Activated CD4-positive, alpha-beta memory T cell treated with anti-CD3 and anti-CD28 coated beads for 36 hours (primary cell): ENCODE results near the gene ARHGAP18. TPM values are rescaled to one million over a fixed set of nuclear protein-coding genes. Genes with fewer than 3 reads are reported as not detected.

Experiments used
- CTCF ChIA-PET: fragments of 350-600 bp; sonication (Branson Sonifier 250); formaldehyde crosslinking; loops from one replicate; lab custom pipeline; 2021; ENCODE audit warnings: antibody characterized with exemption, inconsistent platforms; lab: Charles Lee
- POLR2A ChIA-PET: fragments of 350-600 bp; sonication (Branson Sonifier 250); formaldehyde crosslinking; loops from one replicate; lab custom pipeline; 2021; ENCODE audit warnings: antibody characterized with exemption; lab: Charles Lee
- DNase-seq: peaks from one replicate; pipeline ENCODE4 v3.0.0-alpha.2; 2020
- H3K27ac Mint-ChIP-seq: one replicate; pipeline ENCODE4 v1.8.0; 2021; ENCODE audit warnings: mixed read lengths
- H3K27me3 Mint-ChIP-seq: one replicate; pipeline ENCODE4 v1.8.0; 2021; ENCODE audit warnings: mixed read lengths
- H3K36me3 Mint-ChIP-seq: one replicate; pipeline ENCODE4 v1.8.0; 2021; ENCODE audit warnings: mixed read lengths
- H3K4me1 Mint-ChIP-seq: one replicate; pipeline ENCODE4 v1.8.0; 2021; ENCODE audit warnings: low read depth, mixed read lengths
- H3K4me3 Mint-ChIP-seq: one replicate; pipeline ENCODE4 v1.8.0; 2021; ENCODE audit warnings: mild to moderate bottlenecking, mixed read lengths
- H3K9me3 Mint-ChIP-seq: one replicate; pipeline ENCODE4 v1.8.0; 2021; ENCODE audit warnings: mixed read lengths
- intact Hi-C: fragments of 100-400 bp; cut with micrococcal nuclease; formaldehyde crosslinking; loops from one replicate; pipeline ENCODE4 v1.15.1; 2023
- total RNA-seq, 2 experiments: library from RNA; stranded (reverse); gene quantifications; one replicate each; pipeline ENCODE4 v1.2.3, GENCODE V29; 2021

Gene ARHGAP18
- 1 to 10 TPM; 7.0 to 9.2 TPM for total RNA-seq

- no peaks in the 10 kb centered on the region for H3K36me3 Mint-ChIP-seq
- intact Hi-C loops, result loop anchor here (1.0 kb wide), 3 partner anchors 14 to 38 kb away; no protein-coding TSS in a partner anchor
- ChIA-PET CTCF (interaction anchor here (0.8 to 1.7 kb wide), 7 partner anchors 20 to 311 kb away, joined by 3 to 6 read pairs (median 3); no protein-coding TSS in a partner anchor), POLR2A (interaction anchor here (0.7 to 1.7 kb wide), 6 partner anchors 21 to 208 kb away, joined by 3 to 9 read pairs (median 3); no protein-coding TSS in a partner anchor)
- H3K9me3 Mint-ChIP-seq, result no peaks in the 10 kb centered on the region
- H3K4me3 Mint-ChIP-seq, result peak within 1 kb of the TSS; percentile 86
- peak within 1 kb of the TSS; percentile 33 for H3K27ac Mint-ChIP-seq
- H3K27me3 Mint-ChIP-seq, result no peaks in the 10 kb centered on the region
- peak; percentile 87 for DNase-seq
- peaks cover 33% of the 10 kb centered on the region for H3K4me1 Mint-ChIP-seq
Measured at GRCh38 chr6:129709769-129710449, at the start of gene ARHGAP18. Gene ARHGAP18, minus strand, starts transcription at chr6:129710177. Its CDS starts 41 bp downstream, at chr6:129710136.

- no peak for DNase-seq
- H3K4me1 Mint-ChIP-seq, result peaks cover 12% of the 10 kb centered on the region
- no peak overlapping the region for H3K4me3 Mint-ChIP-seq
- no peaks in the 10 kb centered on the region for H3K9me3 Mint-ChIP-seq
- intact Hi-C loops, result no loop called here
- H3K36me3 Mint-ChIP-seq, result no peaks in the 10 kb centered on the region
- H3K27me3 Mint-ChIP-seq, result no peaks in the 10 kb centered on the region
- ChIA-PET POLR2A (no interaction called here), CTCF (interaction anchor here (1.7 kb wide), 1 partner anchor 158 kb away, joined by 6 read pairs; no protein-coding TSS in a partner anchor)
- H3K27ac Mint-ChIP-seq, result no peak overlapping the region
Measured at GRCh38 chr6:129755787-129756186, 45.8 kb upstream of the ARHGAP18 start.

GRCh38 chr6:129754750-129755149, 44.8 kb upstream of the ARHGAP18 start:
- no peak for DNase-seq
- Mint-ChIP-seq H3K36me3 (no peaks in the 10 kb centered on the region), H3K4me3 (no peak overlapping the region), H3K4me1 (peaks cover 21% of the 10 kb centered on the region), H3K9me3 (no peaks in the 10 kb centered on the region), H3K27me3 (no peaks in the 10 kb centered on the region), H3K27ac (no peak overlapping the region)
- POLR2A ChIA-PET, result no interaction called here
- intact Hi-C loops, result no loop called here
- CTCF ChIA-PET, result no interaction called here

- DNase-seq, result no peak
- intact Hi-C loops, result no loop called here
- no peak overlapping the region for H3K27ac Mint-ChIP-seq
- no peaks in the 10 kb centered on the region for H3K27me3 Mint-ChIP-seq
- no peak overlapping the region for H3K4me3 Mint-ChIP-seq
- H3K36me3 Mint-ChIP-seq, result no peaks in the 10 kb centered on the region
- no peaks in the 10 kb centered on the region for H3K9me3 Mint-ChIP-seq
- ChIA-PET CTCF (no interaction called here), POLR2A (no interaction called here)
- H3K4me1 Mint-ChIP-seq, result peaks cover 34% of the 10 kb centered on the region
Measured at GRCh38 chr6:129753422-129753821, 43.4 kb upstream of the ARHGAP18 start.

- Mint-ChIP-seq H3K36me3 (no peaks in the 10 kb centered on the region), H3K27ac (no peak overlapping the region), H3K9me3 (no peaks in the 10 kb centered on the region), H3K4me3 (no peak overlapping the region), H3K27me3 (no peaks in the 10 kb centered on the region), H3K4me1 (peaks cover 50% of the 10 kb centered on the region)
- CTCF ChIA-PET, result interaction anchor here (0.6 to 1.5 kb wide), 5 partner anchors 43 to 785 kb away, joined by 3 read pairs; no protein-coding TSS in a partner anchor
- no peak for DNase-seq
- intact Hi-C loops, result loop anchor here (2.0 kb wide), 1 partner anchor 131 kb away; no protein-coding TSS in a partner anchor
- POLR2A ChIA-PET, result no interaction called here
Measured at GRCh38 chr6:129751384-129751783, 41.4 kb upstream of the ARHGAP18 start.

- intact Hi-C loops, result loop anchor here (2.0 kb wide), 1 partner anchor 130 kb away; no protein-coding TSS in a partner anchor
- Mint-ChIP-seq H3K36me3 (no peaks in the 10 kb centered on the region), H3K27ac (peak overlapping the region; percentile 91), H3K4me1 (peaks cover 50% of the 10 kb centered on the region), H3K27me3 (no peaks in the 10 kb centered on the region), H3K9me3 (no peaks in the 10 kb centered on the region), H3K4me3 (no peak overlapping the region)
- POLR2A ChIA-PET, result no interaction called here
- no peak for DNase-seq
- CTCF ChIA-PET, result interaction anchor here (0.9 to 3.1 kb wide), 11 partner anchors 13 to 270 kb away, joined by 3 to 18 read pairs (median 5); no protein-coding TSS in a partner anchor
Measured at GRCh38 chr6:129750360-129750759, 40.4 kb upstream of the ARHGAP18 start.

GRCh38 chr6:129749749-129750120, 39.8 kb upstream of the ARHGAP18 start:
- POLR2A ChIA-PET, result interaction anchor here (1.5 kb wide), 1 partner anchor 76 kb away, joined by 4 read pairs; no protein-coding TSS in a partner anchor
- no peak for DNase-seq
- H3K27ac Mint-ChIP-seq, result peak overlapping the region; percentile 91
- CTCF ChIA-PET, result interaction anchor here (0.7 to 3.1 kb wide), 13 partner anchors 10 to 297 kb away, joined by 3 to 18 read pairs (median 3); no protein-coding TSS in a partner anchor
- no peaks in the 10 kb centered on the region for H3K27me3 Mint-ChIP-seq
- peak overlapping the region; percentile 63 for H3K4me3 Mint-ChIP-seq
- H3K36me3 Mint-ChIP-seq, result no peaks in the 10 kb centered on the region
- no peaks in the 10 kb centered on the region for H3K9me3 Mint-ChIP-seq
- intact Hi-C loops, result loop anchor here (2.0 kb wide), 4 partner anchors 129 to 1229 kb away; partner anchors contain the start of gene PTPRK
- peaks cover 53% of the 10 kb centered on the region for H3K4me1 Mint-ChIP-seq

GRCh38 chr6:129748901-129749748, 39.1 kb upstream of the ARHGAP18 start:
- Mint-ChIP-seq H3K4me3 (peak overlapping the region; percentile 63), H3K9me3 (no peaks in the 10 kb centered on the region), H3K27me3 (no peaks in the 10 kb centered on the region), H3K36me3 (no peaks in the 10 kb centered on the region), H3K4me1 (peaks cover 54% of the 10 kb centered on the region), H3K27ac (peak overlapping the region; percentile 91)
- intact Hi-C loops, result loop anchor here (1.0 to 2.0 kb wide), 7 partner anchors 14 to 1228 kb away; partner anchors contain the start of gene PTPRK
- ChIA-PET POLR2A (interaction anchor here (0.9 to 1.5 kb wide), 2 partner anchors 53 to 76 kb away, joined by 3 to 4 read pairs; no protein-coding TSS in a partner anchor), CTCF (interaction anchor here (0.7 to 3.1 kb wide), 17 partner anchors 11 to 296 kb away, joined by 3 to 18 read pairs (median 3); no protein-coding TSS in a partner anchor)
- DNase-seq, result no peak

GRCh38 chr6:129748212-129748900, 38.4 kb upstream of the ARHGAP18 start:
- Mint-ChIP-seq H3K27ac (peak overlapping the region; percentile 91), H3K4me1 (peaks cover 60% of the 10 kb centered on the region), H3K36me3 (no peaks in the 10 kb centered on the region), H3K4me3 (peak overlapping the region; percentile 63), H3K9me3 (no peaks in the 10 kb centered on the region), H3K27me3 (no peaks in the 10 kb centered on the region)
- ChIA-PET POLR2A (interaction anchor here (0.6 to 1.5 kb wide), 3 partner anchors 53 to 183 kb away, joined by 3 to 4 read pairs (median 3); no protein-coding TSS in a partner anchor), CTCF (interaction anchor here (0.6 to 3.1 kb wide), 11 partner anchors 11 to 295 kb away, joined by 3 to 18 read pairs (median 3); no protein-coding TSS in a partner anchor)
- peak; percentile 70 for DNase-seq
- intact Hi-C loops, result loop anchor here (1.0 to 2.0 kb wide), 7 partner anchors 13 to 1228 kb away; partner anchors contain the start of gene PTPRK

GRCh38 chr6:129747588-129748112, 37.7 kb upstream of the ARHGAP18 start:
- Mint-ChIP-seq H3K4me1 (peaks cover 62% of the 10 kb centered on the region), H3K27me3 (no peaks in the 10 kb centered on the region), H3K4me3 (no peak overlapping the region), H3K27ac (peak overlapping the region; percentile 91), H3K9me3 (no peaks in the 10 kb centered on the region), H3K36me3 (no peaks in the 10 kb centered on the region)
- ChIA-PET POLR2A (interaction anchor here (0.6 kb wide), 1 partner anchor 182 kb away, joined by 3 read pairs; no protein-coding TSS in a partner anchor), CTCF (interaction anchor here (1.0 to 3.1 kb wide), 6 partner anchors 15 to 273 kb away, joined by 3 to 18 read pairs (median 4); no protein-coding TSS in a partner anchor)
- DNase-seq, result no peak
- intact Hi-C loops, result loop anchor here (1.0 to 2.0 kb wide), 7 partner anchors 12 to 1227 kb away; partner anchors contain the start of gene PTPRK
